Posterior vena cava (tissue), 2 donors: Measurements from ENCODE around the gene DCPS. TPM values are rescaled to one million over a fixed set of nuclear protein-coding genes. Genes with fewer than 3 reads are reported as not detected.
"Not testable (repeated sequence)": the region's sequence is repeated elsewhere in the genome, so short reads cannot be mapped to it uniquely, and the experiment has no call there.

ENCODE experiments used
- DNase-seq: peaks from one replicate; pipeline ENCODE4 v3.0.0-alpha.2; 2020; ENCODE audit warnings: low spot score
- intact Hi-C, 2 donors: fragments of 100-400 bp; cut with DNase I; formaldehyde crosslinking; loops; one replicate each; pipeline versions ENCODE4 v1.14.1 to v1.14.2; 2022 to 2023
- total RNA-seq, 2 donors: library from RNA; stranded (reverse); fragmentation: NEBNext Ultra II Directional; extraction: Animal tissue kit (Norgen Biotek cat#: 25700); gene quantifications; one replicate each; pipeline ENCODE4 v1.2.1, GENCODE V29; 2021
- donor health status: DM: yes; HTN: yes; CAD: no.
- donor health status: DM: yes; HTN: yes; CAD: no.

DCPS gene
- total RNA-seq, 2 donors from 2014 or later, result 11.3 to 14.3 TPM

DNA sequence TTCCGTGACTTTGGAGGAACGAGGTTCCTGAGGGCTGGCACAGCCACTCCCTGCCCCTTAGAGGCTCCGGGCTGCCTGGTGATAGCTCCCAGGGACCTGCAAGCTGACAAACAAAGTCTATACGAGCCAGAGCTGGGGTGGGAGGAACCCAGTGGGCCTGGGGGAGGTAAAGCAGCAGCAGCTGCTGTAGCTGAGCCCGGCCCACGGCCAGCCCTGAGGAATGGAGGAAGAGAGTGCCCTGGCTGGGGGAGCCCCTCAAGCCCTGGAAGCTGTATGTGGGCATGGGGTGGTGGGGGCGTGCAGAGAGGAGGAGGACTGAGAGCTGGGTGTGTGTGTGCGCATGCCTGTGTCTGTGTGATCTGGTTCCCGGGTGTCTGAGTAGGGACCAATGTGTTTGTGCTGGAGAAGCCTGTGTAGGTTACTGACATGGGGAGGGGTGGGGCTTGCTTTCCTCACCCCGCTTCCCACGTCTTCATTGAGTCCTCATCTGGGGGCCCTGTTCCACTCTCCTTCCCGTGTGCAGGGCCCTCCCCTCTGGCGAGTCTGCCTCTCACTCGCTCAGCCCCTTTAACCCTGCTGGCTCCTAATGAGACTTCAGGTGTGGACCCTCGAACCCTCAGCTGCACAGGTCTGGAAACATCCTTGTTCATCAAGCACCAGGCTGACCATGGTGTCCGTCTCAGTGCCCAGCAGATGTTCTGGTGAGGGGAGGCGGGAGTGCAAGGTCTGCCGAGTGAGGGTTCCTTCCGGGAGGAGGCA, 62.4 kb downstream of the DCPS start:
- intact Hi-C loops, result no loop called here
- peak; percentile 61 for DNase-seq

DNA sequence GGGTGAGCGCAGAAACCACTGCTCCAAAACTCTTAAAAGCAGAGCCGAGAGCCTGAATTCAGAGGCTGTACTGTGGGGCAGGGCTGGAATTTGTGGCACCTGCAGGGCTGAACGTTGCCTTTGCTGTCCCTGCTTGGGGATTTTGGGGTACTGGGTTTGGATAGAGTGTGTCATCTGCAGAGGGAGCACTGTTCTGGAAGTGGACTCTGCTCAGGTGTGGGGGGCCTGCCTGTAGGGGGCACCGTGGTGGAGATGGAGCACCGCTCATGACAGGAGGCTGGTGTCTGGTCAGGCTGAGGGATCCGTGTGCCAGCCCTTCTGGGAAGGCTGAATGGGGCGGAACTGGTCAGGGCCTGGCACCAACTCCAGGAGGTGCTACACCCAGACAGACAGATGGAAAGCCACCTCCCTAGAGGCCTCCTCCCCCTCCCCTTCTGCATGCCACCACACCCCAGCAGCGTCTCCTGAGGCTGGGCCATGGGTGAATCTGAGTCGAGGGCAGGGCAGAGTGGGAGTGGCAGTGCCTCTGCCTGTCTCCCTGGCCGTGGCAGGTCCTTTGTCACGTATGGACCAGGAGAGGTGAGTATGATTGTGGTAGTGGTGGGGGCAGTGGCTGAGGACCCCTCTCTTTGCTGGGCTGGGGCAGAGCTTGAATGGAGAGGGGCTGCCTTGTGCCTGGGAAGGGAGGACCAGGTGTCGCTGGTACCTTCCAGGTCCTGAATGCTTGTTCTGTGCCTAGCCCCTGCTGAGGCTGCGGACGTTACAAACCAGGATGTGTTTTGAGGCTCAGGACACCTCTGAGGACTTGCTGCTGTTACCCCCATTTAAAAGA, 63.2 kb downstream of the DCPS start:
- peak; percentile 56 for DNase-seq
- intact Hi-C loops, result not testable (repeated sequence)

DNA sequence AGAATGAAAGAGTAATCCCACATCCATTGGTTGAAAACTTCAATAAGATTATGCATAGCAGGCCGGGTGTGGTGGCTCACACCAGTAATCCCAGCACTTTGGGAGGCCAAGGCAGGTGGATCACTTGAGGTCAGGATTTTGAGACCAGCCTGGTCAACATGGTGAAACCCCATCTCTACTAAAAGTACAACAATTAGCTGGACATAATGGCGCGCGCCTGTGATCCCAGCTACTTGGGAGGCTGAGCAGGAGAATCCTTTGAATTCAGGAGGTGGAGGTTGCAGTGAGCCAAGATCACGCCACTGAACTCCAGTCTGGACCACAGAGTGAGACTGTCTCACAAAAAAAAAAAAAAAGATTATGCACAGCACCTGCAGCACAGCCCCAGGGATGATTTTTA, 63.9 kb downstream of the DCPS start:
- DNase-seq, result peak; percentile 56
- intact Hi-C loops, result not testable (repeated sequence)

DNA sequence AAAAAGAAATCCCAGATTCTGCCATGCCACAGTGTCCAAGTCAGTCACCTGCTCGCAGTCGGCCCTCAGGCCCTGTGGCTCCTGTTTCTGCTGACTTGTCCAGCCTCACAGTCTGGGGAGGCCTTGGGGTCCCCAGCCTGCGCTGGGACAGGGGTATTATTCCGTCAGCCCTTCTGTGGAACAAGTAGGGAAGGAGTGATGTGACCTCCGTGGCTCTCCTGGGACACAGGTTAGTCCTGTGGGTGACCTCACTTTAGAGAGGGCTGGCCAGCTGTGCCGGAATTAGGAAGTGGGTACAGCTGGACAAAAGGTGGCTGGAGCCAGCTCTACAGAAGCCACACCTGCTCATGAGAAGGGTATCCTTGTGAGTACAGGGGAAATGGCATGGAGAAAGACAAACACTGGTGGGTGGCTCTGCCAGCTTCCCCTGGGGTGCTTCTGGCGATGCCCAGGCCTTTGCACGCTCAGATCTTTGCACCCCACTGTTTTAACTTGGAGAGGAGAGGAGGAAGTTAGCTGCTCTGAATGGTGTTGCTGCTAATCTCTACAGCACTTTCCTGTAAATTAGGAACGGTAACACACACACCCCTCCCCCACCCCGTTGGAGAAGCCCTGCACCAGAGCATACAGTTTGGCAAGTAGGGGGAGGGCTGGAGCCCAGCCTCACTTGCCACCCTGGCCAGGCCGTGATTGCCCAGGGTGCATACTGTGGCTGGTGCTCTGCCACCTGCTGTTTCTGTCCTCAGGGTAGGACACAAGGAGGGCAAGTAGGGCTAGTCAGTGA, 64.7 kb downstream of the DCPS start:
- DNase-seq, result peak; percentile 73

DNA sequence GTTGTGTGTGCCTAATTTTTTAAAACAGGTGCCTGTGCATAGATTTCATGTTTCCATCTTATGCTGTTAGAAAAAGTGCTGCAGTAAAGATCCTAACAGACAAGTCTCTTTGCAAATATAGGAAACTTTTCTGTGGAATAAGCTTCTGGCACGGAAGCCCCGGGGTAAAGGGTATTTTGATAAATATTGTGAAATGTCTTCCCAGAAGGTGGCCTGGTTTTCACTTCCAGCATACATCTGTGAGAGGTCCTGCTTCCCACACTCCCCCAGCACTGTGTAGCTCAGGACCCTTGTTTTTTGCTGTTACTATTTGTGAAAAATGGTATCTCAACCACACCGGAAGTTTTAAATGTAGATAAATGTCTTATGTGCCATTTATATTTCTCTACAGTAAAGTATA, 66.2 kb downstream of the DCPS start:
- intact Hi-C loops, result no loop called here
- DNase-seq, result no peak

More for the DNA sequence above, 64.7 kb downstream of the DCPS start:
- intact Hi-C loops, result not testable (repeated sequence)

DNA sequence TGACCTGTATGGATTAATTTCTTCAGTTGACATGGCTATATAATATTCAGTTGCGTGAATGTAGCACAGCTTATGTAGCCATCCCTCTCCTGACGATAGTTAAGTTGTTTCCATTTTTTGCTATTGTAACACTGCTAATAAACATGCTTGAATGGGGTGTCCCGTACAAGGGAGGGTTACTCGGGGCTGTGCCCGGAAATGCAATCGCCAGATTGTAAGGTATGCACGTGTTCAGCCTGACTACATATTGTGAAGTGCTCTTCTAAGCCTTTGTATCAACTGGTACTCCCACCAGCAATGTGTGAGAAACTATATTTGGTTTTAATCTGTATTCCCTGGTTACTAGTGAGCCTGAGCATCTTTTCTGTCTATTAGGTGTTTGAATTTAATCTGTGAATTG, 67.7 kb downstream of the DCPS start:
- peak; percentile 4 for DNase-seq
- intact Hi-C loops, result no loop called here

DNA sequence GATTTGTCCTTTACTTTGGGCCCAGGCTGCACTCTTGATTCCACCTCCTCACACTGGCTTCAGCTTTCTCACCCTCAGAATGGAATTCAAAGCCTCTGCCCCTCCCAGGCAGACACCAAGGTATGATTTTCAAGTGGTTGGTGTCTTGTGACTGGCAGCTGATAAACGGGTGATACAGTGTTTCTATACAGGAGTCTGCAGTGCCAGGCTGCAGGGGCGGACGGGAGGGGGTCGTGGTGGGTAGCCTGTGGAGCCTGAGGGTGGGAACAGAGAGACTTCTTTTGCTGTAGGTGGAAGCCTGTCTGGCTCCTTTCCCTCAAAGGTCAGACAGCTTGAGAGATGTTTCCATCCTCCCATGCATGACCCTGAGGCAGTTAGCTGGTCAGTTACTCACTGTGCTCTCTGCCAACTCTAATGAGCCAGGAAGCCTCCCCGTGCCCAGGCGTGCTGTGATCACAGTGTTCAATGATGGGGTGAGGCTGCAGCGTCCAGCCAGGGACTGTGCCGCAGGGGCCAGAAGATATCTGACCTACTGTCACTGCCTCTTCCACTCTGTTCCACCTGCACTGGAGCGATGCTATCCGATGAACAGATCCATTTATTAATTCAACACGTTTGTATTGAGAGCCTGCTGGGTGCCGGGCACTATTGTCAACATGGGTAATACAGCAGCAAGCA, 69.7 kb downstream of the DCPS start:
- peak; percentile 77 for DNase-seq
- intact Hi-C loops, result not testable (repeated sequence)

DNA sequence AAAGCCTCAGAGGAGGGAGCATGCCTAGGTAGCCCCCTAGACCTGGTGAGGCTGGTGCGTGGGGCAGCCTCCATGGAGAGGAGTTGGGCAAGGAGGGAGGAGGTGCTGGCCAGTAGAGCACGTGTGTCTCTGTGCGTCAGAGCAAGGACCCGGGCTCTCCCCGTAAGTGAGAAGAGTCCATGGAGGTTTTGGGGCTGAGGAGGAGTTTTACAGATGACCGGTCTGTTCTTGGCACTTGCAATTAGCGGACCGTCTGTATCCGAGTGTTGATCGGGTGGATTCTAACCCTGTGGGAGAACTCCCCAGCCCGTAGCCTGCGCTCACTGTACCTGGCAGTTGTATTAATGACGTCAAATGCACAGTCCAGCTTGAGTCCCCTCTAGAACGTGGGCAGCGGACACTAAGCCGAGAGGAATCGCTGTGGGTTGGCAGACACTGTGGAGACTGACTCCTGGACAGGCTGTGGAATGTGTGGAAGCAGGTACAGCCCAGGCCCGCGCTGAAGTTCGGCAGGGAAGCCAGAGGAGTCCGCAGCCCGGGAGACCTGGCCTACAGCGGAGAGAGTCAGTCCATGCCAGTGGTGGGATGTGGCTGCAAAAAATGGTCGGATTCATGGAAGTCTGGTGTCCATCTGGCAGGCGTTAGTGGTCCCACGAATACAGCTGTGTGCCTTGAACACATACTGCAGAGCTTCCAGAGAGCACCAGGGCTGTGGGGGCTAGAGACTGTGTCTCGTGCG, 70.9 kb downstream of the DCPS start:
- DNase-seq, result peak; percentile 31
- intact Hi-C loops, result not testable (repeated sequence)

DNA sequence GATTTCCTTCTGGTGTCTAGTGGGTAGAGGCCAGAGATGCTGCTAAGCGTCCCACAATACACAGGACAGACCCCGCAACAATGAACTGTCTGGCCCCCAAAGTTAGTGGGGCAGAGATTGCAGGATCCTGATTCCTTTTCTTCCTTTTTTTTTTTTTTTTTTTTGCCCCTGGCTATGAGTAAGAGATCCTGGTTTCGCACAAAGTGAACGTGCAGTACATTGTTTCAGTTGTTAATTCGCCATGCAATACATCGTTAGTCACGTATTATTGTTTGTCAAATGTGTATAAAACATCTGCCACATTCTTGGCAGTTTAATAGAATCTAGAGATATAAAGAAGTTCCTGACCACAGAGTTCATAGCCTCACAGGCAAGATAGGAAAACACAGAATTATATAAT, 71.9 kb downstream of the DCPS start:
- intact Hi-C loops, result no loop called here

DNA sequence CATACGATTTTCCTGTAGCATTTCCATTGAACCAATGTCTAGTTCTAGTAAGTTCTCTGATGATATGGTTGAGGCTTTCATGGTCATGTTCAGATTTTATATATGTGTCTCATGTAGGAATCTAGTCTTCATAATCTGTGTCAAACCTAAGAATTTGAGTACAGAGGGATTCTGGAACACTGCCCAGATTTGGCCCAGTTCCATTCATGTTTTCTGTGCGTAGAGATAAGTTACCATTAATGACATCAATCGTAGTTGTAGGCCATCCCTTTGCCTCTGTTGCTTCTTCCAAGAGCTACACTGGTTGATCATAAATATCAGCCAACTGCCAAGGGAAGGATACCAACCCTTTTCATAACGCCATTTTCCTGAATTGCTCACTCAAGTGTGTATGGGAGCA, 74.9 kb downstream of the DCPS start:
- peak; percentile 5 for DNase-seq

More for the DNA sequence above, 71.9 kb downstream of the DCPS start:
- no peak for DNase-seq

DNA sequence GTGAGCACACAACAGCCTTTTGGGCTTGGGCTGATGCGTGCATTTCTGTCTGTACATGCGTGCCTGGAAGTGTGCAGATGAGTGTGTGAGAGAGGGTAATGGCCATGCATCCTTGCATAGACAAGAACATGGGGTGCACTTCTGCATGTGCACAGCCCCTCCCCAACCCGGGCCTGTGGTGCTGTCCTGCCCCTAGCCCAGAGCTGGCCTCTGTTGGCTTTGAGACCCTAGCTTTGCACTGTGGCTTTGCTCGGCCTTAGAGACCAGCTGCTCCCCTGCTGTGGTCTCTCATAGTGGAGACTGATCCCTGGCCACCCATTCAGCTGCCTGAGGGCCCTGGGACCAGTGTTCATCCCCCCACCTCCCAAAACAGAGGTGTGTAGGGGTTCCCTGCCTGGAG, 77.0 kb downstream of the DCPS start:
- DNase-seq, result peak; percentile 29
- intact Hi-C loops, result no loop called here

More for the DNA sequence above, 74.9 kb downstream of the DCPS start:
- intact Hi-C loops, result no loop called here

DNA sequence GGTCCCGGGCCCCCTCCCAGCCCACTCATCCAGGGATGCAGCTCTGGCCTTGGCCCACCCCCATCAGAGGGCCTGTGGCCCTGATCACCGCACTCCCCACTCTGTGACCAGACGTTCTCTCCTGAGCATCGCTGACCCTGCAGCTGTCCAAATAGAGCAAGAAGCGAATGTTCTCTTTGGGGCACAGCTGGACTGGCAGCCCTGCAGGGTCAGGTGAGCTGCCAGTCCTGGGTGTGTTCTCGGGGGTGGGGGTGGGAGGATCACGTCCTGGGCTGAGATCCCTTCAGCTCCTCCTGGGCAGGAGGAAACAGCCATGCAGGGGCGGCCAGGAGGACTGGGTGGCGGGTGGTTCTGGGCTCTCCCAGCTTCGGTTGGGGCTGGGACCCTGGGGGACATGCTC, 78.1 kb downstream of the DCPS start:
- intact Hi-C loops, result not testable (repeated sequence)
- DNase-seq, result peak; percentile 29

DNA sequence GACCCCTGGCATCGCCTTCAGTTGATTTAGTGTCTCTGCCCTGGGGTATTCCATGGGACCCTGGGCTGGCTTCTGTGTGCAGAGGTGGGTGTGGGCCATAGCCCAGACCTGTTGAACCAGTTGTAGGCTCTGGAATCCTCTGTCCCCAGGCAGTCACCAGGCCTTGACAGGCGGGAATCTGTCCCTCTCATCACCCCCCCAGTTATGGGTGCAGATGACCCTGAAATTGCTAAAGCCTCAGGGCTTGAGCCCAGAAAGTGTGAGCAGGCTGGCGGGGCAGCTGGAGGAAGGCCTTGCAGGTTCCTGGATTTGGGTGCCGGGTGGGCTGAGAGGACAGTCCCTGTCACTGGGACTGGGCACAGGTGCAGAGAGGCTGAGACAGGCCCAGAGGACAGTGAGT, 78.8 kb downstream of the DCPS start:
- DNase-seq, result peak; percentile 31
- intact Hi-C loops, result not testable (repeated sequence)

DNA sequence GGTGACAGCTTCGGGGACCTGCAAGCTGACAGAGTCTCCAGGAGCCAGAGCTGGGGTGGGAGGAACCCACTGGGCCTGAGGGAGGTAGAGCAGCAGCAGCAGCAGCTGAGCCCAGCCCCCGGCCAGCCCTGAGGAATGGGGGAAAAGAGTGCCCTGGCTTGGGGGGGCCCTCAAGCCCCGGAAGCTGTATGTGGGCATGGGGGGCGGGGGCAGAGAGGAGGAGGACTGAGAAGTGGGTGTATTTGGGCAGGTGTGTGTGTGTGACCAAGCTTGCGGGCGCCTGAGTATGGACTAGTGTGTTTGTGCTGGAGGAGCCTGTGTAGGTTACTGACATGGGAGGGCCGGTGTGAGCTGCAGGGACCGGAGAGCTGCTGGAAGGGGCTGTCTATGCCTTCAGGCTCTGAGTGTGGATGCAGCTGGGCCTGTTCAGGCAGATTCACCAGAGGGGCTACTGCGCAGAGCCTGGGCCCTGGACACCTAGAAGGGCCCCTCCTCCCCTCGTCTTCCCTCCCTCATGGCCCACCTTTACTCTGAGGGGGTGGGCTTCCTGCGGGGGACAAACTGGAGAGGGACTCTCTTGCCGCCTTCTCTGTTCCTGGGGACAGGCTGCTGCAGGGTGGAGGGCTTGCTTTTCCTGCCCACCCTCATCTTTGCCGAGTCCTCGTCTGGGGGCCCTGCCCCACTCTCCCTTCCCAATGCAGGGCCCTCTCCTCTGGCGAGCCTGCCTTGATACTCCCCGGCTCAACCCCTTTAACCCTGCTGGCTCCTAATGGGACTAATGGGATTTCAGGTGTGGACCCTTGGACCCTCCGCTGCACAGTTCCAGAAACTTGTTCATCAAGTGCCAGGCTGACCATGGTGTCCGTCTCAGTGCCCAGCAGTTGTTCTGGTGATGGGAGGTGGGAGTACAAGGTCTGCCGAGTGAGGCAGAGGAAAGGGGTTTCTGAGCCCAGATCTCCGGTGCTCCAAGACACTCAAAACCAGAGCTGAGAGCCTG, 79.8 kb downstream of the DCPS start:
- peak; percentile 71 for DNase-seq
- intact Hi-C loops, result no loop called here

DNA sequence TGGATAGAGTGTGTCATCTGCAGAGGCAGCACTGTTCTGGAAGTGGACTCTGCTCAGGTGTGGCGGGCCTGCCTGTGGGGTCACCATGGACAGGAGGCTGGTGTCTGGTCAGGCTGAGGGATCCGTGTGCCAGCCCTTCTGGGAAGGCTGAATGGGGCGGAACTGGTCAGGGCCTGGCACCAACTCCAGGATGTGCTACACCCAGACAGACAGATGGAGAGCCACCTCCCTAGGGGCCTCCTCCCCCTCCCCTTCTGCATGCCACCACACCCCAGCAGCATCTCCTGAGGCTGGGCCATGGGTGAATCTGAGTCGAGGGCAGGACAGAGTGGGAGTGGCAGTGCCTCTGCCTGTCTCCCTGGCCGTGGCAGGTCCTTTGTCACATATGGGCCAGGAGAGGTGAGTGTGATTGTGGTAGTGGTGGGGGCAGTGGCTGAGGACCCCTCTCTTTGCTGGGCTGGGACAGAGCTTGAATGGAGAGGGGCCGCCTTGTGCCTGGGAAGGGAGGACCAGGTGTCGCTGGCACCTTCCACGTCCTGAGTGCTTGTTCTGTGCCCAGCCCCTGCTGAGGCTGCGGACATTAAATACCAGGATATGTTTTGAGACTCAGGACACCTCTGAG, 80.7 kb downstream of the DCPS start:
- peak; percentile 65 for DNase-seq
- intact Hi-C loops, result no loop called here

DNA sequence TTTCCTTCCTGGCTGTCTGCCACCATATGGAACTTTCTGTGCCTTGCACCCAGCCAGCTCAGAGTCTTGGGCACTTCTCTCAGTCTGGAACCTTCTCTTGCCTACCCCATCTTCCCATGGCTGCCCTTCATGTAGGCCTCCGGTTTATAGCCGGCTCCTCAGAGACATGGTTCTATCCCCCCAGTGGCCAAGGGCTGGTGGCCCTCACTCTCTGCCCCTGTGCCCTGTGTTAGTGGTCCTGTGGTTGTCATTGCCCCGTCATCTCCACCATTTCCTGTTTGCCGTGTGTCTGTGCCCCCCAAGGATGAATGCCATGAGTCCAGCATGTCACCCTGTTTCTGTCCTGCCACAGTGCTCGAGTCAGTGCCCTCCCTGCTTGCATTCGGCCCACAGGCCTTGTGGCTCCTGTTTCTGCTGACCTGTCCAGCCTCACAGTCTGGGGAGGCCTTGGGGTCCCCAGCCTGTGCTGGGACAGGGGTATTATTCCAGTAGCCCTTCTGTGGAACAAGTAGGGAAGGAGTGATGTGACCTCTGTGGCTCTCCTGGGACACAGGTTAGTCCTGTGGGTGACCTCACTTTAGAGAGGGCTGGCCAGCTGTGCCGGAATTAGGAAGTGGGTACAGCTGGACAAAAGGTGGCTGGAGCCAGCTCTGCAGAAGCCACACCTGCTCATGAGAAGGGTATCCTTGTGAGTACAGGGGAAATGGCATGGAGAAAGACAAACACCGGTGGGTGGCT, 82.3 kb downstream of the DCPS start:
- peak; percentile 62 for DNase-seq
- intact Hi-C loops, result no loop called here
